ENCODE measurements around the gene KRTAP19-8. TPM values are rescaled to one million over a fixed set of nuclear protein-coding genes. Genes with fewer than 3 reads are reported as not detected.
A peak's percentile ranks its signal among the peaks of the same experiment; 100 is the strongest.

The KRTAP19-8 gene, protein sequence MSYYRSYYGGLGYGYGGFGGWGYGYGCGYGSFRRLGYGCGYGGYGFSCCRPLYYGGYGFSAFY
- total RNA-seq (not detected), total RNA-seq (0 to 0.13 (median 0) reads per million in 29 experiments)
- total RNA-seq (2013), result not detected

DNA sequence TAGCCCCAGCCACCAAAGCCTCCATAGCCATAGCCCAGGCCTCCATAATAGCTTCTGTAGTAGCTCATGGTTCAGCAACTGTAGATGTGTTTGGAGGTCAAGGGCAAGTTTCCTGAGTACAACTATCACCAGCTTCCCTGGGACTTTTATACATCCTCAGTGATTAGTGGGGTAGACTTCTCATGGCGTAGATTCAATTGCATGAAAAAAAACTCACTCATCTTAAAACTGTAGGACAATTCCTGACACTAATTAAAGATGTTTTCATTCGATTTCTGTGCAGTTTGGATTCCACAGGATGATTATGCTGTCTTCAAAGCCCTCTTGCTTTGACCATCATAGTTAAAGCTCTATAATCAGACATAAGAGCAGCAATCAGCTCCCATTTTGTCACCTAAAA lies at the start of gene KRTAP19-8:
TSS of gene KRTAP19-8 (minus strand) at position 101 of the 400 bp plus-strand sequence. CDS start at position 68, 33 bp downstream.
- Histone ChIP-seq H3K27ac (ENCODE audit: low read length) (no peak within 1 kb of the TSS), H3K36me3 (ENCODE audit: control insufficient read depth in 2 of 2, extremely low read depth in 1 of 2, insufficient read depth in 1 of 2, low read length in 1 of 2) (no peaks in the 10 kb centered on the region), H3K4me1 (ENCODE audit: control insufficient read depth in 1 of 2, extremely low read depth in 1 of 2, insufficient read depth in 2 of 2, low read length in 2 of 2) (no peaks in the 10 kb centered on the region), H3K27me3 (replicated peaks in 1 of 2; ENCODE audit: control insufficient read depth in 2 of 2, extremely low read depth in 1 of 2, insufficient read depth in 2 of 2, low read length in 1 of 2) (peaks cover 0 to 4% of the 10 kb centered on the region in 2 experiments), H3K9me3 (no peaks in the 10 kb centered on the region), H3K4me3 (ENCODE audit: control insufficient read depth in 1 of 2, extremely low read depth in 1 of 2, low read length in 1 of 2) (no peak within 1 kb of the TSS)
- Mint-ChIP-seq H3K27ac (no peak within 1 kb of the TSS), H3K4me3 (no peak within 1 kb of the TSS), H3K36me3 (no peaks in the 10 kb centered on the region), H3K4me1 (no peaks in the 10 kb centered on the region), H3K27me3 (peaks cover 4 to 25% of the 10 kb centered on the region in 2 donors), H3K9me3 (peaks cover 0 to 6% (median 0%) of the 10 kb centered on the region in 3 donors)
- ChIA-PET CTCF (no interaction called here), POLR2A (no interaction called here)
- no peak for ATAC-seq (replicated peaks in 1 of 4)
- no peak for DNase-seq
- WGBS (ENCODE audit: insufficient coverage), result 50% methylated on average over 1 of the region's 2 CpGs

DNA sequence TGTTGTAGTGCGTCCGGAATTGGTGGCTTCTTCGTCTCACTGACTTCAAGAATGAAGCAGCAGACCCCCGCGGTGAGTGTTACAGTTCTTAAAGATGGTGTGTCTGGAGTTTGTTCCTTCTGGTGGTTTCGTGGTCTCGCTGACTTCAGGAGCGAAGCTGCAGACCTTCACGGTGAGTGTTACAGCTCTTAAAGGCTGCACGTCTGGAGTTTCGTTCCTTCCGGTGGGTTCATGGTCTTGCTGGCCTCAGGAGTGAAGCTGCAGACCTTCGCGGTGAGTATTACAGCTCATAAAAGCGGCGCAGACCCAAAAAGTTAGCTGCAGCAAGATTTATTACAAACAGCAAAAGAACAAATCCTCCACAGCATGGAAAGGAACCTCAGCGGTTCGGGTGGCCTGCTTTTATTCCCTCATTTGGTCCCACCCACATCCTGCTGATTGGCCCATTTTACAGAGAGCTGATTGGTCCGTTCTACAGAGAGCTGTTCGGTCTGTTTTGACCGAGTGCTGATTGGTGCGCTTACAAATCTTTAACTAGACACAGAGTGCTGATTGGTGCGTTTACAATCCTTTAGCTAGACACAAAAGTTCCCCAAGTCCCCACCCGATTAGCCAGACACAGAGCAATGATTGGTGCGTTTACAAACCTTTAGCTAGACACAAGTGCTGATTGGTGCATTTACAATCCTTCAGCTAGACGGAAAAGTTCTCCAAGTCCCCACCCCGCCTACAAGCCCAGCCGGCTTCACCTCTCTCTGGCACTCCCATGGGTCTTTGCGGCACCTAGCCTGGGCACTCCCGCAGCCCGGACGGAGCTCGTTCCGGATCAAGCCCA lies 49.6 kb upstream of the KRTAP19-8 start:
- Histone ChIP-seq H3K27ac (ENCODE audit: low read length) (no peak overlapping the region), H3K9me3 (no peaks in the 10 kb centered on the region), H3K4me3 (ENCODE audit: control insufficient read depth in 1 of 2, extremely low read depth in 1 of 2, low read length in 1 of 2) (peak overlapping the region in 1 of 2 donors; percentile 47), H3K36me3 (ENCODE audit: control insufficient read depth in 2 of 2, extremely low read depth in 1 of 2, insufficient read depth in 1 of 2, low read length in 1 of 2) (no peaks in the 10 kb centered on the region), H3K4me1 (ENCODE audit: control insufficient read depth in 1 of 2, extremely low read depth in 1 of 2, insufficient read depth in 2 of 2, low read length in 2 of 2) (peaks cover 3% of the 10 kb centered on the region in 2 experiments), H3K27me3 (replicated peaks in 1 of 2; ENCODE audit: control insufficient read depth in 2 of 2, extremely low read depth in 1 of 2, insufficient read depth in 2 of 2, low read length in 1 of 2) (peaks cover 0 to 2% of the 10 kb centered on the region in 2 experiments)
- Mint-ChIP-seq H3K36me3 (no peaks in the 10 kb centered on the region), H3K4me1 (peaks cover 7 to 14% (median 7%) of the 10 kb centered on the region in 3 donors), H3K4me3 (peak overlapping the region in 1 of 3 donors; percentile 42), H3K27ac (no peak overlapping the region), H3K9me3 (no peaks in the 10 kb centered on the region), H3K27me3 (peaks cover 1 to 5% of the 10 kb centered on the region in 2 donors)
- POLR2A ChIA-PET, result no interaction called here
- WGBS (ENCODE audit: insufficient coverage), result 63% methylated on average over 33 of the region's 34 CpGs
- CTCF ChIA-PET, result interaction anchor here (0.5 to 2.2 kb wide), 9 partner anchors 9 to 1045 kb away, joined by 3 to 9 read pairs (median 5); no protein-coding TSS in a partner anchor
- no peak for DNase-seq
- ATAC-seq (replicated peaks in 1 of 4), result no peak

DNA sequence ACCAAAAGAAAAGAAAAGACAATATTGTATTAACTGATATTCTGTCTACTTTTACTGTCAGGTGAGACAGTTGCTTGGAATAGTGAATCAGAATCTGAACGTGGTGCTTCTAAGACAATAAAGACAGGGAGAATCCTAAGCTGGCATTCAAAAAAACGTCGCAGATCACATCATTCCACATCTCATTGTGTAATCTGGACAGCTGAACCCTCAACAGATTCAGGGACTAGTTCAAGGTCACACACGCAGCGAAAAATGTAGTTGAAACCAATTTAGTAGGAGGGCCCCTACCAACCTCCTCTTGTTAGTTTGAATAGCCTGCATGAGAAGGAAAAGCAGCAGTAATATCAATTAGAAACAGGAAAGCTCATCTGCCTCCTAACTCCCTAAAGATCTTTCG lies 46.4 kb upstream of the KRTAP19-8 start:
- no peak overlapping the region for H3K27ac ChIP-seq (ENCODE audit: low read length)
- H3K4me3 Mint-ChIP-seq, result no peak overlapping the region
- WGBS (ENCODE audit: insufficient coverage), result no CpG with 5 or more reads among the region's 6 CpGs
- peaks cover 0 to 1% of the 10 kb centered on the region in 2 donors for H3K27me3 Mint-ChIP-seq
- no peak overlapping the region for H3K27ac Mint-ChIP-seq
- DNase-seq (no peak), ATAC-seq (replicated peaks in 1 of 4) (no peak)
- H3K36me3 Mint-ChIP-seq, result no peaks in the 10 kb centered on the region
- no peaks in the 10 kb centered on the region for H3K9me3 Mint-ChIP-seq
- H3K4me1 Mint-ChIP-seq, result peaks cover 7 to 14% (median 7%) of the 10 kb centered on the region in 3 donors
- H3K4me3 ChIP-seq (ENCODE audit: control insufficient read depth in 1 of 2, extremely low read depth in 1 of 2, low read length in 1 of 2), result no peak overlapping the region
- H3K4me1 ChIP-seq (ENCODE audit: control insufficient read depth in 1 of 2, extremely low read depth in 1 of 2, insufficient read depth in 2 of 2, low read length in 2 of 2), result peaks cover 3% of the 10 kb centered on the region in 2 experiments
- H3K9me3 ChIP-seq, result no peaks in the 10 kb centered on the region
- ChIA-PET POLR2A (no interaction called here), CTCF (interaction anchor here (0.6 to 1.9 kb wide), 7 partner anchors 9 to 1042 kb away, joined by 3 to 8 read pairs (median 3); no protein-coding TSS in a partner anchor)
- no peaks in the 10 kb centered on the region for H3K27me3 ChIP-seq (replicated peaks in 1 of 2; ENCODE audit: control insufficient read depth in 2 of 2, extremely low read depth in 1 of 2, insufficient read depth in 2 of 2, low read length in 1 of 2)
- no peaks in the 10 kb centered on the region for H3K36me3 ChIP-seq (ENCODE audit: control insufficient read depth in 2 of 2, extremely low read depth in 1 of 2, insufficient read depth in 1 of 2, low read length in 1 of 2)

DNA sequence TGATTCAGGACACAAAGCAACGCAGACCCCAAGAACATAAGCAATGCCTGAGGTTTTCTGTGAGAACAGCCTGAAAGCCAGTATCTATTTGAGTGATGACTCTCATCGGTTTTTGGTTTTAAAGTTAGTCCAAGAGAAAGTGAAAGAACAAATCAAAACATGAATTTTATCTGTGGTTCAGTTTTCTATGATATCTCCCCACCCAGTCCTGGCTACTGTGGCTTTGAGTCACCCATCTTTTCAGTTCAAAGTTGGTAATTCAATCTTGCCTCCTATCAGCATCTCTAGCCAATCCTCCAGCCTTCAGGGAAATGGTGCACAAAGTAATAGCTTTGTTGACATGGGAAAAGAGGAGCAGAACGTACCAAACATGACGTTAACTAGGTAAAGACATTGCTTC lies 40.5 kb upstream of the KRTAP19-8 start:
- Histone ChIP-seq H3K27me3 (replicated peaks in 1 of 2; ENCODE audit: control insufficient read depth in 2 of 2, extremely low read depth in 1 of 2, insufficient read depth in 2 of 2, low read length in 1 of 2) (peaks cover 0 to 3% of the 10 kb centered on the region in 2 experiments), H3K4me1 (ENCODE audit: control insufficient read depth in 1 of 2, extremely low read depth in 1 of 2, insufficient read depth in 2 of 2, low read length in 2 of 2) (no peaks in the 10 kb centered on the region), H3K36me3 (ENCODE audit: control insufficient read depth in 2 of 2, extremely low read depth in 1 of 2, insufficient read depth in 1 of 2, low read length in 1 of 2) (no peaks in the 10 kb centered on the region), H3K4me3 (ENCODE audit: control insufficient read depth in 1 of 2, extremely low read depth in 1 of 2, low read length in 1 of 2) (no peak overlapping the region), H3K9me3 (no peaks in the 10 kb centered on the region), H3K27ac (ENCODE audit: low read length) (no peak overlapping the region)
- ChIA-PET CTCF (interaction anchor here in 1 of 2 donors (1.6 kb wide), 1 partner anchor 9 kb away, joined by 5 read pairs; no protein-coding TSS in a partner anchor), POLR2A (no interaction called here)
- ATAC-seq (replicated peaks in 1 of 4), result no peak
- no peak overlapping the region for H3K4me3 Mint-ChIP-seq
- no peaks in the 10 kb centered on the region for H3K9me3 Mint-ChIP-seq
- H3K36me3 Mint-ChIP-seq, result no peaks in the 10 kb centered on the region
- H3K4me1 Mint-ChIP-seq, result peaks cover 0 to 2% (median 0%) of the 10 kb centered on the region in 3 donors
- H3K27me3 Mint-ChIP-seq, result peaks cover 0 to 3% of the 10 kb centered on the region in 2 donors
- WGBS (ENCODE audit: insufficient coverage), result 40% methylated on average over 1 of the region's 4 CpGs
- H3K27ac Mint-ChIP-seq, result no peak overlapping the region
- DNase-seq, result no peak

DNA sequence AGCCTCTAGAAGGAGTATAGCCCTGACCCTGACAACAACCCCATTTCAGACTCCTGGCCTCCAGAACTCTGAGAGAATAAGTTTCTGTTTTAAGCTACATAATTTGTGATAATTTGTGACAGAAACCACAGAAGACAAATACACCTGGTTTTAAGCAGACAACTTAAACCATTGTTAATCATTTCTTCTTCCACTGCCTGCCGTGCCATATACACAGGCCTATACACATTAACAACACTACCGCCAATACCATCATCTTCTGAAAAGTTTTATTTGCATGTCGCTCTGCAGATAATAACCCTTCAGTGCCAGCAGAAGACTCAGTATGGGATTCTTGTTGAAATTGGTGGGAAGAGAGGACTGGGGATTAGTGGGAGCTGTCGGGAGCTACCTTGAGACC lies 39.9 kb upstream of the KRTAP19-8 start:
- Histone ChIP-seq H3K27me3 (replicated peaks in 1 of 2; ENCODE audit: control insufficient read depth in 2 of 2, extremely low read depth in 1 of 2, insufficient read depth in 2 of 2, low read length in 1 of 2) (peaks cover 0 to 3% of the 10 kb centered on the region in 2 experiments), H3K27ac (ENCODE audit: low read length) (no peak overlapping the region), H3K4me1 (ENCODE audit: control insufficient read depth in 1 of 2, extremely low read depth in 1 of 2, insufficient read depth in 2 of 2, low read length in 2 of 2) (no peaks in the 10 kb centered on the region), H3K4me3 (ENCODE audit: control insufficient read depth in 1 of 2, extremely low read depth in 1 of 2, low read length in 1 of 2) (no peak overlapping the region), H3K36me3 (ENCODE audit: control insufficient read depth in 2 of 2, extremely low read depth in 1 of 2, insufficient read depth in 1 of 2, low read length in 1 of 2) (no peaks in the 10 kb centered on the region), H3K9me3 (no peaks in the 10 kb centered on the region)
- no peaks in the 10 kb centered on the region for H3K9me3 Mint-ChIP-seq
- no peak for DNase-seq
- H3K27ac Mint-ChIP-seq, result no peak overlapping the region
- no CpG with 5 or more reads among the region's 4 CpGs for WGBS (ENCODE audit: insufficient coverage)
- H3K4me3 Mint-ChIP-seq, result no peak overlapping the region
- ChIA-PET POLR2A (no interaction called here), CTCF (interaction anchor here (1.0 to 1.6 kb wide), 3 partner anchors 9 to 242 kb away, joined by 3 to 5 read pairs (median 5); no protein-coding TSS in a partner anchor)
- peaks cover 0 to 2% (median 0%) of the 10 kb centered on the region in 3 donors for H3K4me1 Mint-ChIP-seq
- H3K36me3 Mint-ChIP-seq, result no peaks in the 10 kb centered on the region
- no peak for ATAC-seq (replicated peaks in 1 of 4)
- H3K27me3 Mint-ChIP-seq, result peaks cover 0 to 3% of the 10 kb centered on the region in 2 donors

DNA sequence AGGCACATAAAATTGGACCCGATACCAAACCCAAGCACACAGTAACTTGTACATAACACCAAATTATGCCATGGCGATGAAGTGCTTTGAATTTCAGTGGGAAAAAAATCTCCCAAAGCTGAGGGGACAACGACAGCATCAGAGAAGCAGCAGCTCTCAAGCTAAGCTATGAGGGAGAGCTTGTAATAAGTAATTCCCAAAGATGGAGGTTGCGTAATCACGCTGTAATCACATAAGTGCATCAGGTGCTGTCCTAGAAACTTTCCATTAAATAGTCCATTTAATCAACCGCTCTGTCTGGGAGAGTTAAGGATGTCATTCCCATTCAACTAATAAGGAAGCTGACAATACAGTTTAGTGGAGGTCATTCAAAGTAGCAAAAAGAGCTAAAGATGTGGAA lies 37.6 kb upstream of the KRTAP19-8 start:
- no peaks in the 10 kb centered on the region for H3K36me3 Mint-ChIP-seq
- no peak for ATAC-seq (replicated peaks in 1 of 4)
- Histone ChIP-seq H3K9me3 (no peaks in the 10 kb centered on the region), H3K4me3 (ENCODE audit: control insufficient read depth in 1 of 2, extremely low read depth in 1 of 2, low read length in 1 of 2) (no peak overlapping the region), H3K27me3 (replicated peaks in 1 of 2; ENCODE audit: control insufficient read depth in 2 of 2, extremely low read depth in 1 of 2, insufficient read depth in 2 of 2, low read length in 1 of 2) (peaks cover 0 to 3% of the 10 kb centered on the region in 2 experiments), H3K27ac (ENCODE audit: low read length) (no peak overlapping the region), H3K36me3 (ENCODE audit: control insufficient read depth in 2 of 2, extremely low read depth in 1 of 2, insufficient read depth in 1 of 2, low read length in 1 of 2) (no peaks in the 10 kb centered on the region), H3K4me1 (ENCODE audit: control insufficient read depth in 1 of 2, extremely low read depth in 1 of 2, insufficient read depth in 2 of 2, low read length in 2 of 2) (no peaks in the 10 kb centered on the region)
- H3K9me3 Mint-ChIP-seq, result no peaks in the 10 kb centered on the region
- ChIA-PET POLR2A (no interaction called here), CTCF (interaction anchor here in 1 of 2 donors (1.0 kb wide), 1 partner anchor 9 kb away, joined by 3 read pairs; no protein-coding TSS in a partner anchor)
- no peak for DNase-seq
- peaks cover 7 to 16% of the 10 kb centered on the region in 2 donors for H3K27me3 Mint-ChIP-seq
- no peak overlapping the region for H3K4me3 Mint-ChIP-seq
- no CpG with 5 or more reads among the region's 6 CpGs for WGBS (ENCODE audit: insufficient coverage)
- peaks cover 0 to 2% (median 0%) of the 10 kb centered on the region in 3 donors for H3K4me1 Mint-ChIP-seq
- no peak overlapping the region for H3K27ac Mint-ChIP-seq

Data from T-cell (primary cell).